WTC11 (cell line): ENCODE measurements around the gene TP53BP2. TPM values are rescaled to one million over a fixed set of nuclear protein-coding genes. Genes with fewer than 3 reads are reported as not detected.
A peak's percentile ranks its signal among the peaks of the same experiment; 100 is the strongest.
"Not testable (repeated sequence)": the region's sequence is repeated elsewhere in the genome, so short reads cannot be mapped to it uniquely, and the experiment has no call there.

Experiments used
- ATAC-seq: fragments of 200-7000 bp; cut with Tn5 transposase; 2 replicates; pipeline ENCODE4 v1.10.0; 2021; ENCODE audit warnings: mild to moderate bottlenecking, moderate library complexity
- CTCF ChIA-PET: fragments of 300-600 bp; sonication (Branson Sonifier 250); formaldehyde crosslinking; loops from one replicate; lab custom pipeline; 2021; ENCODE audit warnings: antibody characterized with exemption; lab: Charles Lee
- POLR2A ChIA-PET: fragments of 350-600 bp; sonication (Branson Sonifier 250); formaldehyde crosslinking; loops from one replicate; lab custom pipeline; 2021; ENCODE audit warnings: antibody characterized with exemption; lab: Charles Lee
- DNase-seq: peaks from one replicate; pipeline ENCODE4 v3.0.0; 2021; ENCODE audit warnings: low spot score
- H3K27ac Mint-ChIP-seq: 2 replicates; pipeline ENCODE4 v1.8.0; 2021; ENCODE audit warnings: mixed read lengths
- H3K27me3 Mint-ChIP-seq: 2 replicates; pipeline ENCODE4 v1.8.0; 2021; ENCODE audit warnings: low read depth, mild to moderate bottlenecking, moderate library complexity, mixed read lengths
- H3K36me3 Mint-ChIP-seq: 2 replicates; pipeline ENCODE4 v1.8.0; 2021; ENCODE audit warnings: mixed read lengths
- H3K4me1 Mint-ChIP-seq: 2 replicates; pipeline ENCODE4 v1.8.0; 2022; ENCODE audit warnings: mixed read lengths
- H3K4me3 Mint-ChIP-seq: 2 replicates; pipeline ENCODE4 v1.8.0; 2021; ENCODE audit warnings: mild to moderate bottlenecking, moderate library complexity, mixed read lengths
- H3K9me3 Mint-ChIP-seq: 2 replicates; pipeline ENCODE4 v1.8.0; 2021; ENCODE audit warnings: mixed read lengths
- AFF4 ChIP-seq: sonication (generic); formaldehyde crosslinking; IDR thresholded peaks from 2 replicates; pipeline ENCODE4 v1.8.1; 2023; ENCODE audit warnings: mild to moderate bottlenecking, missing genetic modification reagents, borderline replicate concordance
- FOXP1 ChIP-seq: sonication (generic); formaldehyde crosslinking; IDR thresholded peaks from 2 replicates; pipeline ENCODE4 v1.8.0; 2022; ENCODE audit warnings: missing genetic modification reagents, mild to moderate bottlenecking, moderate library complexity, borderline replicate concordance
- IRF1 ChIP-seq: sonication (generic); formaldehyde crosslinking; IDR thresholded peaks from 2 replicates; pipeline ENCODE4 v1.8.0; 2023; ENCODE audit warnings: missing genetic modification reagents
- MXD4 ChIP-seq: fragments of 250-450 bp; sonication (Bioruptor Pico); IDR thresholded peaks from 2 replicates; pipeline ENCODE4 v1.8.0; 2021; ENCODE audit warnings: mild to moderate bottlenecking, moderate library complexity, borderline replicate concordance
- PRRX2 ChIP-seq: fragments of 250-450 bp; sonication (Bioruptor Pico); IDR thresholded peaks from 2 replicates; pipeline ENCODE4 v1.8.0; 2021; ENCODE audit warnings: mild to moderate bottlenecking
- SOX15 ChIP-seq: fragments of 250-450 bp; sonication (Bioruptor Pico); IDR thresholded peaks from 2 replicates; pipeline ENCODE4 v1.9.0; 2021; ENCODE audit warnings: mild to moderate bottlenecking
- STAT6 ChIP-seq: sonication (generic); formaldehyde crosslinking; conservative IDR thresholded peaks from 2 replicates; pipeline ENCODE4 v1.8.1; 2023; ENCODE audit warnings: mild to moderate bottlenecking, low read depth, missing genetic modification reagents, moderate library complexity
- ZBTB43 ChIP-seq: sonication (generic); formaldehyde crosslinking; IDR thresholded peaks from 2 replicates; pipeline ENCODE4 v1.8.1; 2023; ENCODE audit warnings: mild to moderate bottlenecking, missing genetic modification reagents
- ZNF138 ChIP-seq: sonication (generic); formaldehyde crosslinking; conservative IDR thresholded peaks from 2 replicates; pipeline ENCODE4 v1.8.1; 2022; ENCODE audit warnings: mild to moderate bottlenecking, moderate library complexity, missing genetic modification reagents
- ZNF219 ChIP-seq: sonication (generic); formaldehyde crosslinking; IDR thresholded peaks from 2 replicates; pipeline ENCODE4 v1.8.0; 2023; ENCODE audit warnings: missing genetic modification reagents, mild to moderate bottlenecking, borderline replicate concordance
- ZNF671 ChIP-seq: fragments of 250-450 bp; sonication (Bioruptor Pico); IDR thresholded peaks from 2 replicates; pipeline ENCODE4 v1.8.0; 2021; ENCODE audit warnings: mild to moderate bottlenecking
- total RNA-seq: library from RNA; stranded (reverse); gene quantifications from 3 replicates; pipeline ENCODE4 v1.2.3, GENCODE V29; 2021
- TF ChIP-seq, protein P1 (sequence below): fragments of 250-450 bp; sonication (Bioruptor Pico); IDR thresholded peaks from 2 replicates; pipeline ENCODE4 v2.1.2; 2022; ENCODE audit warnings: mild to moderate bottlenecking, moderate library complexity
- TF ChIP-seq, protein P2 (sequence below): sonication (generic); formaldehyde crosslinking; conservative IDR thresholded peaks from 2 replicates; pipeline ENCODE4 v1.8.1; 2022; ENCODE audit warnings: mild to moderate bottlenecking, missing genetic modification reagents

Gene TP53BP2
- total RNA-seq, 1 experiment from 2014 or later: 42.7 TPM

DNA sequence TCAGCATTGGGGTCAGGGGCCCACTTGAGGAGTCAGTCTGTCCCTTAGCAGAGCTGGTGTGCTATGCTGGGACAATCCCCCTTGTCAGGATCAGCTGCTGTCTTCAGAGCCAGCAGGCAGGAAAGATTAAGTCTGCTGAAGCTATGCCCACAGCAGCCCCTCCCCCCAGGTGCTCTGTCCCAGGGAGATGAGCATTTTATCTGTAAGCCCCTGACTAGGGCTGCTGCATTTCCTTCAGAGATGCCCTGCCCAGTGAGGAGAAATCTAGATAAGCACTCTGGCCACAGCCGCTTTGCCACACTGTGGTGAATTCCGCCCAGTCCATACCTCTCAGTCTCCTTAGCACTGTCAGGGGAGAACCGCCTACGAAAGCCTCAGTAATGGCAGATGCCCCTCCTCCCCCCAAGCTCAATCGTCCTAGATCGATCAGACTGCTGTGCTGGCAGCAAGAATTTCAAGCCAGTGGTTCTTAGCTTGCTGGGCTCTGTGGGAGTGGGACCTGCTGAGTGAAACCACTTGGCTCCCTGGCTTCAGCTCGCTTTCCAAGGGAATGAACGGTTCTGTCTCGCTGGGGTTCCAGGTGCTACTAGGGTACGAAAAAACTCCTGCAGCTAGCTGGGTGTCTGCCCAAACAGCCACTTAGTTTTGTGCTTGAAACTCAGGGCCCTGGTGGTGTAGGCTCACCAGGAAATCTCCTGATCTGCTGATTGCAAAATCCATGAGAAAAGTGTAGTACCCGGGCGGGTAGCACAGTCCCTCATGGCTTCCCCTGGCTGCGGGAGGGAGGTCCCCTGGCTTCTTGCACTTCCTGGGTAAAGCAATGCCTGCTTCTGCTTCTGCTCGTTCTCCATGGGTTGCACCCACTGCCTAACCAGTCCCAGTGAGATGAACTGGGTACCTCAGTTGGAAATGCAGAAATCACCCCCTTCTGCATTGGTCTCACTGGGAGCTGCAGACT, 25.1 kb upstream of the TP53BP2 start:
- ATAC-seq (peak; percentile 86), DNase-seq (no peak)
- Mint-ChIP-seq H3K4me3 (no peak overlapping the region; the same call in 1 of the 2 replicates), H3K36me3 (peaks cover 6% of the 10 kb centered on the region; the same call in 1 of the 2 replicates), H3K27ac (no peak overlapping the region), H3K27me3 (peaks cover 3% of the 10 kb centered on the region; the same call in 1 of the 2 replicates), H3K4me1 (peaks cover 19% of the 10 kb centered on the region), H3K9me3 (peaks cover 6% of the 10 kb centered on the region)
- POLR2A ChIA-PET: no interaction called here
- CTCF ChIA-PET: interaction anchor here (0.5 to 1.1 kb wide), 4 partner anchors 24 to 246 kb away, joined by 3 to 4 read pairs (median 3); partner anchors contain the start of gene TP53BP2
- TF ChIP-seq STAT6: no peak
- TF ChIP-seq, protein P1, sequence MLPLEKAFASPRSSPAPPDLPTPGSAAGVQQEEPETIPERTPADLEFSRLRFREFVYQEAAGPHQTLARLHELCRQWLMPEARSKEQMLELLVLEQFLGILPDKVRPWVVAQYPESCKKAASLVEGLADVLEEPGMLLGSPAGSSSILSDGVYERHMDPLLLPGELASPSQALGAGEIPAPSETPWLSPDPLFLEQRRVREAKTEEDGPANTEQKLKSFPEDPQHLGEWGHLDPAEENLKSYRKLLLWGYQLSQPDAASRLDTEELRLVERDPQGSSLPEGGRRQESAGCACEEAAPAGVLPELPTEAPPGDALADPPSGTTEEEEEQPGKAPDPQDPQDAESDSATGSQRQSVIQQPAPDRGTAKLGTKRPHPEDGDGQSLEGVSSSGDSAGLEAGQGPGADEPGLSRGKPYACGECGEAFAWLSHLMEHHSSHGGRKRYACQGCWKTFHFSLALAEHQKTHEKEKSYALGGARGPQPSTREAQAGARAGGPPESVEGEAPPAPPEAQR (CRISPR knock-in tag): 0 out of 2 replicates have a peak, but pooled peaks have one; percentile 2

GRCh38 chr1:223864599-223865368, 19.0 kb upstream of the TP53BP2 start:
- POLR2A ChIA-PET, H3K36me3 Mint-ChIP-seq, DNase-seq, H3K4me3 Mint-ChIP-seq, H3K4me1 Mint-ChIP-seq, H3K27me3 Mint-ChIP-seq, H3K27ac Mint-ChIP-seq, H3K9me3 Mint-ChIP-seq, CTCF ChIA-PET, ATAC-seq: not testable (repeated sequence)

- H3K4me1 Mint-ChIP-seq: no peaks in the 10 kb centered on the region
- CTCF ChIA-PET: no interaction called here
- H3K4me3 Mint-ChIP-seq: no peak overlapping the region
- POLR2A ChIA-PET: no interaction called here
- TF ChIP-seq ZNF219 (CRISPR knock-in tag): no peak
- TF ChIP-seq MXD4 (CRISPR knock-in tag): no peak
- no peak for TF ChIP-seq ZNF138
- no peak for TF ChIP-seq AFF4 (CRISPR knock-in tag)
- TF ChIP-seq ZBTB43 (CRISPR knock-in tag): no peak
- TF ChIP-seq, protein P2, sequence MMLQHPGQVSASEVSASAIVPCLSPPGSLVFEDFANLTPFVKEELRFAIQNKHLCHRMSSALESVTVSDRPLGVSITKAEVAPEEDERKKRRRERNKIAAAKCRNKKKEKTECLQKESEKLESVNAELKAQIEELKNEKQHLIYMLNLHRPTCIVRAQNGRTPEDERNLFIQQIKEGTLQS (CRISPR knock-in tag): no peak
- TF ChIP-seq PRRX2 (CRISPR knock-in tag): no peak
- no peak for TF ChIP-seq FOXP1 (CRISPR knock-in tag)
- TF ChIP-seq SOX15: no peak
- TF ChIP-seq ZNF671 (CRISPR knock-in tag): no peak
- no peak for TF ChIP-seq IRF1
- H3K27ac Mint-ChIP-seq: no peak overlapping the region
- peaks cover 3% of the 10 kb centered on the region; the same call in 1 of the 2 replicates for H3K27me3 Mint-ChIP-seq
- peaks cover 8% of the 10 kb centered on the region; the same call in 1 of the 2 replicates for H3K9me3 Mint-ChIP-seq
- H3K36me3 Mint-ChIP-seq: no peaks in the 10 kb centered on the region
- ATAC-seq: no peak
- DNase-seq: no peak
These were observed 18.3 kb upstream of the TP53BP2 start for GRCh38 chr1:223864084-223864483.
